OCI-M1 (cell line): ENCODE results near the gene GNA15.

Source experiments
- DNase-seq: peaks from one replicate; lab custom pipeline; 2025; lab: John Stamatoyannopoulos, UW

The GNA15 gene

GRCh38 chr19:3121396-3121795 is 14.4 kb upstream of the GNA15 start:
- DNase-seq: no peak

GRCh38 chr19:3121821-3122511 is 13.9 kb upstream of the GNA15 start:
- no peak for DNase-seq

GRCh38 chr19:3122512-3122870 is 13.3 kb upstream of the GNA15 start:
- DNase-seq: no peak

GRCh38 chr19:3123088-3123721 is 12.6 kb upstream of the GNA15 start:
- DNase-seq: no peak

- no peak for DNase-seq
Measured at GRCh38 chr19:3123956-3124355, 11.9 kb upstream of the GNA15 start.

- DNase-seq: no peak
Measured at GRCh38 chr19:3124630-3125029, 11.2 kb upstream of the GNA15 start.

GRCh38 chr19:3125900-3126524 is 9.8 kb upstream of the GNA15 start:
- DNase-seq: peak; percentile 29

- DNase-seq: peak; percentile 63
Measured at GRCh38 chr19:3129112-3129511, 6.7 kb upstream of the GNA15 start.

- DNase-seq: no peak
Measured at GRCh38 chr19:3131168-3131567, 4.7 kb upstream of the GNA15 start.

- peak; percentile 88 for DNase-seq
Measured at GRCh38 chr19:3132971-3133792, 2.7 kb upstream of the GNA15 start.

- DNase-seq: no peak
Measured at GRCh38 chr19:3133793-3134116, 2.1 kb upstream of the GNA15 start.

GRCh38 chr19:3136684-3137055 is 837 bp downstream of the GNA15 start:
- no peak for DNase-seq

- peak; percentile 6 for DNase-seq
Measured at GRCh38 chr19:3137119-3137518, 1.3 kb downstream of the GNA15 start.

- no peak for DNase-seq
Measured at GRCh38 chr19:3138268-3138667, 2.4 kb downstream of the GNA15 start.

- no peak for DNase-seq
Measured at GRCh38 chr19:3140667-3141038, 4.8 kb downstream of the GNA15 start.

- no peak for DNase-seq
Measured at GRCh38 chr19:3142292-3142670, 6.4 kb downstream of the GNA15 start.

GRCh38 chr19:3142781-3143337 is 7.0 kb downstream of the GNA15 start:
- no peak for DNase-seq

GRCh38 chr19:3145909-3146676 is 10.3 kb downstream of the GNA15 start:
- DNase-seq: peak; percentile 54

GRCh38 chr19:3146677-3147100 is 10.9 kb downstream of the GNA15 start:
- peak; percentile 28 for DNase-seq

GRCh38 chr19:3148503-3148902 is 12.7 kb downstream of the GNA15 start:
- DNase-seq: no peak

GRCh38 chr19:3149089-3149488 is 13.3 kb downstream of the GNA15 start:
- DNase-seq: no peak
